Colonic mucosa (tissue), 4 donors: ENCODE data around the gene POC1A. TPM values are rescaled to one million over a fixed set of nuclear protein-coding genes. Genes with fewer than 3 reads are reported as not detected.

ENCODE experiments used
- DNase-seq: peaks from one replicate; pipeline ENCODE4 v3.0.0-alpha.2; 2020
- H3K27ac ChIP-seq: fragments of 200-600 bp; one replicate; pipeline ENCODE4 v1.8.0; 2021
- H3K27me3 ChIP-seq: fragments of 200-600 bp; one replicate; pipeline ENCODE4 v1.8.0; 2021
- H3K36me3 ChIP-seq: fragments of 200-600 bp; one replicate; pipeline ENCODE4 v1.8.0; 2021
- H3K4me1 ChIP-seq: fragments of 200-600 bp; one replicate; pipeline ENCODE4 v1.8.0; 2021; ENCODE audit warnings: mild to moderate bottlenecking
- H3K4me3 ChIP-seq: fragments of 200-600 bp; one replicate; pipeline ENCODE4 v1.8.0; 2021
- H3K9ac ChIP-seq, 2 donors: one replicate each; pipeline ENCODE4 v1.7.0; 2013; ENCODE audit warnings: control low read depth in 2 of 2, low read depth in 2 of 2, low read length in 2 of 2
- H3K9me3 ChIP-seq: fragments of 200-600 bp; one replicate; pipeline ENCODE4 v1.8.0; 2021
- intact Hi-C: fragments of 100-400 bp; cut with DNase I; formaldehyde crosslinking; loops from one replicate; pipeline ENCODE4 v1.14.1; 2022
- total RNA-seq, 2 donors: library from RNA; stranded (reverse); fragmentation: NEBNext Ultra II Directional in 1 of 2; extraction: Animal tissue kit (Norgen Biotek cat#: 25700) in 1 of 2; gene quantifications; one replicate each; pipeline ENCODE4 v1.2.1, GENCODE V29; 2021
- TF ChIP-seq, protein P1 (sequence below): fragments of 200-600 bp; IDR thresholded peaks from one replicate; pipeline ENCODE4 v1.8.0; 2022; ENCODE audit warnings: antibody characterized with exemption, mild to moderate bottlenecking
- donor health status: healthy.
- donor health status: DM: no; HTN: no; CAD: no.
- donor health status: DM: no; HTN: no; CAD: no.

POC1A gene
- total RNA-seq, 2 donors from 2014 or later, result 7.6 to 33.7 TPM

GRCh38 chr3:52144796-52145735 is 9.2 kb downstream of the POC1A start:
- no peak for DNase-seq
- intact Hi-C loops, result loop anchor here (5.0 kb wide), 1 partner anchor 143 kb away; no protein-coding TSS in a partner anchor

DNA sequence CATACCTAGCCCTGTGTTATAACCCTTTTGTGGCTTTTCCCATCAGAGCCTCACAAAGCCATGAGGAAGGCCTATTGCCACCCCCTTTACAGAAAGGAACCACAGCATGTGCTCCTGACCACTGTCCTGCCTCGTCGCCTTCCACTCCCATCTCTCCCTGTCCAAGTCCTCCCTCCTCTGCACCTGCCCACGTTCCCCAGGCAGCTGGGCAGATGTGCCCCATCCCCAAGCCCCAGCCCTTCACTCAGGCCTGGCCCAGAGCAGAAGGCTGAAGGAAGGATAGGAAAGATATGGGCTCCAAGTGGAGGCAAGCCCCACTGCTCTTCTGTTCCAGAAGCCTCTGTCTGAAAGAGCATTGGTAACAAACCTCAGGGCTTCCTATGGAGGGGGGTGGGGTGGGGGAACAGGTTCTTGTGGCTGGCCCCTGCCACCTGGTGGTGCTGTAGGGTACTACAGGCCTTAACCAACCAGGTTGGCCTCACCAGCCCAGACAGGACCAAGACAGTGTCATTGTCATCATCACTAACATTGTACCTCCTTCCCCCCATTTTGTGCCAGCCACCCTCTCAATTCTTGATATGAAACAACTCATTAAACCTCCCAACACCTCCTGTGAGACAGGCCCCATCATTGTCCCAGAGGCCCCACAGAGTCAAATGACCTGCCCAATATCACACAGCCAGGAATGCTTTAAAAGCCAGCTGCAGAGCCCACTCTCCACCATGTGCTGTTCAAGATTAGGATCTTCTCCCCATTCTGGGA is 10.0 kb downstream of the POC1A start:
- no peaks in the 10 kb centered on the region for H3K27me3 ChIP-seq
- DNase-seq, result peak; percentile 85
- H3K9ac ChIP-seq, result no peak overlapping the region
- intact Hi-C loops, result loop anchor here (5.0 kb wide), 1 partner anchor 142 kb away; no protein-coding TSS in a partner anchor
- H3K27ac ChIP-seq, result no peak overlapping the region
- TF ChIP-seq, protein P1, sequence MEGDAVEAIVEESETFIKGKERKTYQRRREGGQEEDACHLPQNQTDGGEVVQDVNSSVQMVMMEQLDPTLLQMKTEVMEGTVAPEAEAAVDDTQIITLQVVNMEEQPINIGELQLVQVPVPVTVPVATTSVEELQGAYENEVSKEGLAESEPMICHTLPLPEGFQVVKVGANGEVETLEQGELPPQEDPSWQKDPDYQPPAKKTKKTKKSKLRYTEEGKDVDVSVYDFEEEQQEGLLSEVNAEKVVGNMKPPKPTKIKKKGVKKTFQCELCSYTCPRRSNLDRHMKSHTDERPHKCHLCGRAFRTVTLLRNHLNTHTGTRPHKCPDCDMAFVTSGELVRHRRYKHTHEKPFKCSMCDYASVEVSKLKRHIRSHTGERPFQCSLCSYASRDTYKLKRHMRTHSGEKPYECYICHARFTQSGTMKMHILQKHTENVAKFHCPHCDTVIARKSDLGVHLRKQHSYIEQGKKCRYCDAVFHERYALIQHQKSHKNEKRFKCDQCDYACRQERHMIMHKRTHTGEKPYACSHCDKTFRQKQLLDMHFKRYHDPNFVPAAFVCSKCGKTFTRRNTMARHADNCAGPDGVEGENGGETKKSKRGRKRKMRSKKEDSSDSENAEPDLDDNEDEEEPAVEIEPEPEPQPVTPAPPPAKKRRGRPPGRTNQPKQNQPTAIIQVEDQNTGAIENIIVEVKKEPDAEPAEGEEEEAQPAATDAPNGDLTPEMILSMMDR, result peak; percentile 91
- H3K4me1 ChIP-seq, result no peaks in the 10 kb centered on the region
- no peak overlapping the region for H3K4me3 ChIP-seq
- no peaks in the 10 kb centered on the region for H3K9me3 ChIP-seq
- no peaks in the 10 kb centered on the region for H3K36me3 ChIP-seq

More at GRCh38 chr3:52144796-52145735, 9.2 kb downstream of the POC1A start:
- Histone ChIP-seq H3K9me3 (no peaks in the 10 kb centered on the region), H3K4me1 (no peaks in the 10 kb centered on the region), H3K27ac (no peak overlapping the region), H3K4me3 (no peak overlapping the region), H3K9ac (no peak overlapping the region), H3K36me3 (no peaks in the 10 kb centered on the region), H3K27me3 (no peaks in the 10 kb centered on the region)
- TF ChIP-seq, protein P1, result no peak

GRCh38 chr3:52143616-52144015 is 10.6 kb downstream of the POC1A start:
- Histone ChIP-seq H3K27me3 (no peaks in the 10 kb centered on the region), H3K27ac (no peak overlapping the region), H3K9me3 (no peaks in the 10 kb centered on the region), H3K9ac (no peak overlapping the region), H3K4me1 (no peaks in the 10 kb centered on the region), H3K36me3 (no peaks in the 10 kb centered on the region), H3K4me3 (no peak overlapping the region)
- no peak for DNase-seq
- TF ChIP-seq, protein P1, result no peak
- intact Hi-C loops, result loop anchor here (5.0 kb wide), 1 partner anchor 141 kb away; no protein-coding TSS in a partner anchor

DNA sequence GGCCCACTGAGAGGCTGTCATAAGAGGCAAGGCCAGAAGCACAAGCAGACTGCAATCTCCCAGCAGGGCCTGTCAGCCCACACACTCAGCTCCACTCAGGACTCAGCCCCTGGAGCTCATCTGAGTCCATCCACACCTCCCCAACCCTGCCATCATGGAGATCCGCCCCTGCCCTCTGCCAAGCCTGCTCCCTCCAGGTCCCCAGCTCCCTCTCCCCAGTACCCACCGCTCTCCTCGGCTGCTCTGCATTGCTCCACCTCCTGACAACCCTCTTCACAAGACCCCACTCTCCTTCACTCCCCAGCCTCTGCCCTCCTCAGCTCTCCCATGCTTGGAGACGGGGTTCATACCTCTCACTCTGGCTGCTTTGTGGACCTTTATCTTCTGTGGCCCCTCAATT is 11.1 kb downstream of the POC1A start:
- Histone ChIP-seq H3K27ac (no peak overlapping the region), H3K9ac (no peak overlapping the region), H3K4me3 (no peak overlapping the region), H3K9me3 (no peaks in the 10 kb centered on the region), H3K27me3 (no peaks in the 10 kb centered on the region), H3K36me3 (no peaks in the 10 kb centered on the region), H3K4me1 (no peaks in the 10 kb centered on the region)
- TF ChIP-seq, protein P1, result no peak
- DNase-seq, result no peak
- intact Hi-C loops, result loop anchor here (5.0 kb wide), 1 partner anchor 141 kb away; no protein-coding TSS in a partner anchor

- no peak overlapping the region for H3K9ac ChIP-seq
- TF ChIP-seq, protein P1, result no peak
- H3K27me3 ChIP-seq, result no peaks in the 10 kb centered on the region
- H3K4me1 ChIP-seq, result no peaks in the 10 kb centered on the region
- no peaks in the 10 kb centered on the region for H3K36me3 ChIP-seq
- no peak overlapping the region for H3K27ac ChIP-seq
- H3K4me3 ChIP-seq, result no peak overlapping the region
- intact Hi-C loops, result loop anchor here (5.0 kb wide), 1 partner anchor 139 kb away; no protein-coding TSS in a partner anchor
- no peak for DNase-seq
- H3K9me3 ChIP-seq, result no peaks in the 10 kb centered on the region
Measured at GRCh38 chr3:52141751-52142150, 12.5 kb downstream of the POC1A start.
